Liver (tissue), 3 donors: ENCODE measurements around the gene SLC28A3.

Source experiments
- FOXA1 ChIP-seq: IDR thresholded peaks from 2 replicates; pipeline ENCODE4 v1.6.1; 2016; ENCODE audit warnings: antibody characterized with exemption
- GABPA ChIP-seq, 2 donors: IDR thresholded peaks in 1 of 2; conservative IDR thresholded peaks in 1 of 2; 2 replicates each; pipeline ENCODE4 v1.6.1; 2016; ENCODE audit warnings: antibody characterized with exemption in 2 of 2, mild to moderate bottlenecking in 1 of 2, moderate library complexity in 1 of 2
- NR2F2 ChIP-seq: IDR thresholded peaks from 2 replicates; pipeline ENCODE4 v1.6.1; 2016; ENCODE audit warnings: antibody characterized with exemption
- RAD21 ChIP-seq, 2 donors: IDR thresholded peaks; 2 replicates each; pipeline ENCODE4 v1.6.1; 2016; ENCODE audit warnings: antibody characterized with exemption in 2 of 2, mild to moderate bottlenecking in 2 of 2
- RXRA ChIP-seq, 2 donors: IDR thresholded peaks; 2 replicates each; pipeline ENCODE4 v1.6.1; 2017 to 2018; ENCODE audit warnings: antibody characterized with exemption in 2 of 2, mild to moderate bottlenecking in 1 of 2
- TAF1 ChIP-seq: conservative IDR thresholded peaks from 2 replicates; pipeline ENCODE4 v1.6.1; 2016; ENCODE audit warnings: antibody characterized with exemption, mild to moderate bottlenecking
- YY1 ChIP-seq: IDR thresholded peaks from 2 replicates; pipeline ENCODE4 v1.6.1; 2016; ENCODE audit warnings: antibody characterized with exemption, mild to moderate bottlenecking
- ZBTB33 ChIP-seq: IDR thresholded peaks from 2 replicates; pipeline ENCODE4 v1.6.1; 2016; ENCODE audit warnings: antibody characterized with exemption
- TF ChIP-seq, protein P1 (sequence below): fragments of 150-350 bp; IDR thresholded peaks from 2 replicates; pipeline ENCODE4 v1.5.1; 2017; ENCODE audit warnings: improper control_type of control experiment, low read depth, low read length; ENCODE audit not compliant: missing input control
- TF ChIP-seq, protein P2 (sequence below): IDR thresholded peaks from 2 replicates; pipeline ENCODE4 v1.6.1; 2016; ENCODE audit warnings: antibody characterized with exemption
- TF ChIP-seq, protein P3 (sequence below): IDR thresholded peaks from 2 replicates; pipeline ENCODE4 v1.6.1; 2016; ENCODE audit warnings: antibody characterized with exemption
- donor health status: healthy.
- donor health status: healthy.

GRCh38 chr9:84366683-84367082 is 26.1 kb upstream of the SLC28A3 start:
- TF ChIP-seq, protein P1, sequence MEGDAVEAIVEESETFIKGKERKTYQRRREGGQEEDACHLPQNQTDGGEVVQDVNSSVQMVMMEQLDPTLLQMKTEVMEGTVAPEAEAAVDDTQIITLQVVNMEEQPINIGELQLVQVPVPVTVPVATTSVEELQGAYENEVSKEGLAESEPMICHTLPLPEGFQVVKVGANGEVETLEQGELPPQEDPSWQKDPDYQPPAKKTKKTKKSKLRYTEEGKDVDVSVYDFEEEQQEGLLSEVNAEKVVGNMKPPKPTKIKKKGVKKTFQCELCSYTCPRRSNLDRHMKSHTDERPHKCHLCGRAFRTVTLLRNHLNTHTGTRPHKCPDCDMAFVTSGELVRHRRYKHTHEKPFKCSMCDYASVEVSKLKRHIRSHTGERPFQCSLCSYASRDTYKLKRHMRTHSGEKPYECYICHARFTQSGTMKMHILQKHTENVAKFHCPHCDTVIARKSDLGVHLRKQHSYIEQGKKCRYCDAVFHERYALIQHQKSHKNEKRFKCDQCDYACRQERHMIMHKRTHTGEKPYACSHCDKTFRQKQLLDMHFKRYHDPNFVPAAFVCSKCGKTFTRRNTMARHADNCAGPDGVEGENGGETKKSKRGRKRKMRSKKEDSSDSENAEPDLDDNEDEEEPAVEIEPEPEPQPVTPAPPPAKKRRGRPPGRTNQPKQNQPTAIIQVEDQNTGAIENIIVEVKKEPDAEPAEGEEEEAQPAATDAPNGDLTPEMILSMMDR: no peak
- TF ChIP-seq, protein P2, sequence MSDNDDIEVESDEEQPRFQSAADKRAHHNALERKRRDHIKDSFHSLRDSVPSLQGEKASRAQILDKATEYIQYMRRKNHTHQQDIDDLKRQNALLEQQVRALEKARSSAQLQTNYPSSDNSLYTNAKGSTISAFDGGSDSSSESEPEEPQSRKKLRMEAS: no peak
- TF ChIP-seq NR2F2 (no peak), RAD21 (IDR thresholded peaks at IDR 0.05) (no peak), GABPA (IDR thresholded peaks at IDR 0.05 in 1 of 2, conservative IDR thresholded peaks at IDR 0.05 in 1 of 2) (no peak), FOXA1 (no peak), TAF1 (no peak), RXRA (IDR thresholded peaks at IDR 0.05) (no peak), YY1 (no peak), ZBTB33 (no peak)
- TF ChIP-seq, protein P3, sequence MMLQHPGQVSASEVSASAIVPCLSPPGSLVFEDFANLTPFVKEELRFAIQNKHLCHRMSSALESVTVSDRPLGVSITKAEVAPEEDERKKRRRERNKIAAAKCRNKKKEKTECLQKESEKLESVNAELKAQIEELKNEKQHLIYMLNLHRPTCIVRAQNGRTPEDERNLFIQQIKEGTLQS: no peak
